Forelimb muscle (tissue), 1 donor: ENCODE measurements around the gene FLCN. TPM values are rescaled to one million over a fixed set of nuclear protein-coding genes. Genes with fewer than 3 reads are reported as not detected.
A peak's percentile ranks its signal among the peaks of the same experiment; 100 is the strongest.
"Not testable (repeated sequence)": the region's sequence is repeated elsewhere in the genome, so short reads cannot be mapped to it uniquely, and the experiment has no call there.

Source experiments
- DNase-seq: peaks from one replicate; pipeline ENCODE4 v3.0.0-alpha.2; 2013; ENCODE audit warnings: low read depth
- polyA plus RNA-seq: library from polyadenylated mRNA; unstranded; fragments of 120-200 nt; gene quantifications from one replicate; pipeline ENCODE4 v1.2.1, GENCODE V29; 2013; ENCODE audit not compliant: insufficient read length

Gene FLCN, protein sequence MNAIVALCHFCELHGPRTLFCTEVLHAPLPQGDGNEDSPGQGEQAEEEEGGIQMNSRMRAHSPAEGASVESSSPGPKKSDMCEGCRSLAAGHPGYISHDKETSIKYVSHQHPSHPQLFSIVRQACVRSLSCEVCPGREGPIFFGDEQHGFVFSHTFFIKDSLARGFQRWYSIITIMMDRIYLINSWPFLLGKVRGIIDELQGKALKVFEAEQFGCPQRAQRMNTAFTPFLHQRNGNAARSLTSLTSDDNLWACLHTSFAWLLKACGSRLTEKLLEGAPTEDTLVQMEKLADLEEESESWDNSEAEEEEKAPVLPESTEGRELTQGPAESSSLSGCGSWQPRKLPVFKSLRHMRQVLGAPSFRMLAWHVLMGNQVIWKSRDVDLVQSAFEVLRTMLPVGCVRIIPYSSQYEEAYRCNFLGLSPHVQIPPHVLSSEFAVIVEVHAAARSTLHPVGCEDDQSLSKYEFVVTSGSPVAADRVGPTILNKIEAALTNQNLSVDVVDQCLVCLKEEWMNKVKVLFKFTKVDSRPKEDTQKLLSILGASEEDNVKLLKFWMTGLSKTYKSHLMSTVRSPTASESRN
- polyA plus RNA-seq, result 25.4 TPM

DNA sequence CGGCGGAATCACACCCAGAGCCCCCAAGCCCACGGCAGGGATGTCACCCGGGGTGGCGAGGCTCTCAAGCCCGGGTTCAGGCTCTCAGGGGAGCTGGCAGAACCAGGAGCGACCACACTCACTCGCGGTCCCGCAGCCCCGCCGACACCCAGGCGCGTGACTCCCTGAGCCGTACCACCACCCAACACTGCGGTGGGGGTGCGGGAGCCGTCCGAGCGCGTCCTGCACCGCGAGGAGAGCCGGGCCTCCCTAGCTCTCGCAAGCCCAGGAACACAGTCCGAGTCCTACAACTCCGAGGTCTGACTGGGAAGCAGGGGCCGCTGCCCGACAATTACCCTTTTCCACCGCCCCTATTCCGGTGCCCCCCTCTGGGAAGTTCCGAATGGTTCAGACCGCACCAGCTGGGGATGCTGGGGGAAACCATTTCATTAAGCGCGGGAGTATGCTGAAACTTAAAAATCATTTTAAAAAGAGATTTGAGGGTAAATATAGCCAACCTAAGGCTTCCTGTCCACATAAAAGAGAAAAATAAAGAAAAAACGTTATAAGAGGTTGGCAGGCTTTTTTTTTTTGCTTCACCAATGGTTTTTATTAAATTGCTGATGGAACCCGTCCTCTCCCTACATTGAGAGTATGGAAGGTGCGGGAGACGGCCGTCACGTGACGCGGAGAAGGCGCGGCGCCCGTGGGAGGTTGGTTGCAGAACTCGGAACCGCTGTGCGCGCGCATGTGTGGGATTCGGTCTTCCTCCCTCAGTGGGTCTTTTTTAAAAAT is at the start of gene FLCN:
Gene FLCN (minus strand): TSS at position 143 of the 774 bp plus-strand sequence. CDS start 9,031 bp downstream, outside the sequence.
- peak; percentile 77 for DNase-seq

DNA sequence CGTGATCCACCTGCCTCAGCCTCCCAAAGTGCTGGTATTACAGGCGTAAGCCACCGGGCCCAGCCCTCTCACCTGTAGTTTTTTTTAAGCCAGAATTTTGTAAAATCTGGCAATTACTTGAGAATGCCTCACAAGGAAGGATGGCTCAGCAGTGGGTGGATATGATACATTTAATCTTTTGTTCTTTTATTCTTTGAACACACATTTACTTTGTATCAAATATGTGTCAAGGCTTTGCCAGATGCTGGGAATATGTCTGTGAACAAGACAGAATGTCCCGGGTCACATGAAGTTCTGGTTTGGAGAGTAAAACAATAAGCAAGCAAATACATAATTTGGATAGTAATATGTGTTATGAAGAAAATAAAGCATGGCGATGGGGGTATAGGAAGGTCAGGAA is 49.0 kb upstream of the FLCN start:
- no peak for DNase-seq

DNA sequence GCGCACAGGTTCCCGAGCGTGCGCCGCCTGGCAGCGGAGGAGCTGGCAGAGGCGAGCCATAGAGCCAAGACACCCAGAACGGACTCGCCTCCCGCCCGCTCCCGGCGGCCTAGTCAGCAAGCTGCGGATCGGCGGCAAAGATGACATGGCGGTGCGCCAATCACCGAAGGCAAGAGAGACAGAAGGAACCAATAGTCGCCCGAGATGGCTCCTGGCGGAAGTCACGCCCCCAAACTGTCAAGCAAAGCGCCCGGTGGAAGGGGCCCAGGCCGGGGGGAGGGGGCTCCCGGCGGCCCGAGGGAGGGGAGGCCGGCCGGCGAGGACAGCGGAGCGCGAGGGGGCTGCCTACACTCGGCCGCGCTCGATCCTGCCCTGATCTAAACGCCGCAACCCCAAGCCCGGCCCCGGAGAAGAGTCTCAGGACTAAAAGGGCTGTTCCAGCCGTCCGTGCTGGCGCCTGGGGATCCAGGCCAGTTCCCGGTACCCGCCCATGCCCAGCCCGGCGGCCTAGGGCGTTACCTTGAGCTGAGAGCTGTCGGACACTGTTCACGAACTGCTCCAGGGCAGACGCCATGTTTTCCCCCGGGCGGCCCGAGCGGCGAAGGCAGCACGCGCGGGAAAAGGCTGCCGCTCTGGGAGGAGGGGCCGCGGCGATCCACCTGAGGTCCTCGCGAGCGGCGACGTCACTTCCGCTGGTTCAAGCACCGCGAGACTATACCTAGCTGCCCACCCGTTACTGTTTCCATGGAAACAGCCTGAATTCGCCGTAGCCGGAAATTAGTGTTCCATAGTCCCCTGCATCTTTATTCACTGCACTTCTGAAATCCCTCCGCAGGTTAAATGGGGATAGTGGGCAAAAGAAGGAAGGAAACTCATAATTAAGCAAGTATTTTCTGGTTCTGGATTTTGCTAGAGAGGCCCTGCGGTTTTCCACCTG is 43.9 kb upstream of the FLCN start, which contains the start of gene COPS3:
Gene COPS3 (minus strand): TSS at position 634 of the 937 bp plus-strand sequence. CDS start 60 bp downstream, at position 574.
- DNase-seq, result peak; percentile 97

DNA sequence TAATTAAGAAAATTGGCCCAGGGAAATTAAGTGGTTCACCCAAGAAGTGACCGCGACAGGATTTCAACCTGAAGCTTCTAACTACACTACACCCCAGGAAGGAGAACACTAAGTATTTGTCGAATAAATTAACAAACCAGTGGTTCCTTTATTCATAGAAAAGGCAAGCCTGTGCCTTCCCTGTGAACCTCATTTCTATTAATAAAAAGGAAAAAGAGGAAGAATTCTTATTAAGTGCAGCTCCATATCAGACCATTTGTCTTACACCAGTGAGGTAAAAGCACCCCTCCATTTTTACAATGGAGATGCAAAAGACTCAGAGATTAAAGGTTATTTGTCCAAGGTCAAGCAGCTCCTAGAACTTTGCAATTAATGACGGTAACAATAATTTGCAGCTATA is 42.3 kb upstream of the FLCN start:
- DNase-seq, result no peak

DNA sequence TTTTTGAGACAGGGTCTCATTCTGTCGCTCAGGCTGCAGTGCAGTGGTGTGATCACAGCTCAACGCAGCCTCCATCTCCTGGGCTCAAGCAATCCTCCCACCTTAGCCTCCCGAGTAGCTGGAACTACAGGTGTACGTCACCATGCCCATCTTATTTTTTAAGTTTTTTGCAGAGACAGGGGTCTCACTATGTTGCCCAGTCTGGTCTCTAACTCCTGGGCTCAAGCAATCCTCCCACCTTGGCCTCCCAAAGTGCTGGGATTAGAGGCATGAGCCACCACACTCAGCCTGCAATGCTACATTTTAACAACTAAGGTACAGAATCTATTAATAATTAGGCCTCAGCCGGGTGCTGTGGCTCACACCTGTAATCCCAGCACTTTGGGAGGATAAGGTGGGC is 40.5 kb upstream of the FLCN start:
- DNase-seq, result not testable (repeated sequence)

DNA sequence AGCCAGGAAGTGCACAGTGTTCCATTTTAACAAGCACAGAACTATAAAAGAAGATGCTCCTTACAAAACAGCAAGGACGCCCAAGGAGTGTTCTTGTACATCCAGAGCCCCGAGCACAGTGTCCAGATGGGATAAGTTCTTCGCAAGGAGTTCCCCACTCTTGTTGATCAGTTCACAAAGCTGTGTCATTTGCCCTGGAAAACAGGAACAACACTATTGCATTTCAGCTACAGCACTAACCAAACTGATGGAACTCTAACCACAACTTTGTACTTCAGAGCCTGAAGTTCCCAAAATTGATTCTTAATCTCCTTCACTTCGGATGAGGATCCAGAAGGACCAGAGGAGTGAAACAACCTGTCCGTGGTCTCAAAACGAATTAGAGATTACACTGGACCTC is 39.0 kb upstream of the FLCN start:
- DNase-seq, result no peak

DNA sequence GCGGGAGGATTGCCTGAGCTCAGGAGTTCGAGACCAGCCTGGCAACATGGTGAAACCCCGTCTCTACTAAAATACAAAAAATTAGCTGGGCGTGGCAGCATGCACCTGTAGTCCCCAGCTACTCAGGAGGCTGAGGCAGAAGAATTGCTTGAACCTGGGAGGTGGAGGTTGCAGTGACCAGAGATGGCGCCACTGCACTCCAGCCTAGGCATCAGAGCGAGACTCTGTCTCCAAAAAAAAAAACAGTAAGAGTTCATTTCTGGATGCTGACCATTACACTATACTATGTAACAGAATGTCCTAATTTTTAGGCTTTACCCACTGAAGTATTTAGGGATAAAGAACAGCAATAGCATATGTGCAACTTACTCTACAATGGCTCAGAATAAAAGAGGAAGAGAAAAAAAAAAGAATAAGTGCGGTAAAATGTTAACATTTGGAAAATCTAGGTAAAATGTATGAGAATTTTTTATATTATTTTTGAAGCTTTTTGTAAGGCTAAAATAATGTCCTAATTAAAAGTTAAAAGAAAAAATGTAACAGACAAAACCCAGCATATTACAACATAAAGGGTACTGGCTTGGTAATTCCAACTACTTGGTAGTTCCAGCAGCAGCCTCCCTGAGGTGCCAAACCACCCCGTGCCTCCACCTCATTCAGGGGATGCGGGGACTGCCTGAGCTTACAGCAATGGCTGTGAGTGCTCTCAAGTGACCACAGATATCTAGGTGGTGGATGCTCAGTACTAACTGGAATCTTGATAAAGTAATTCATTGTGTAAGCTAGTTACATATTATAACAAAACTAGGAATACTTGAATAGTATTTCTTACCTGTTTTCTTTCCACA is 33.2 kb upstream of the FLCN start:
- DNase-seq, result no peak

DNA sequence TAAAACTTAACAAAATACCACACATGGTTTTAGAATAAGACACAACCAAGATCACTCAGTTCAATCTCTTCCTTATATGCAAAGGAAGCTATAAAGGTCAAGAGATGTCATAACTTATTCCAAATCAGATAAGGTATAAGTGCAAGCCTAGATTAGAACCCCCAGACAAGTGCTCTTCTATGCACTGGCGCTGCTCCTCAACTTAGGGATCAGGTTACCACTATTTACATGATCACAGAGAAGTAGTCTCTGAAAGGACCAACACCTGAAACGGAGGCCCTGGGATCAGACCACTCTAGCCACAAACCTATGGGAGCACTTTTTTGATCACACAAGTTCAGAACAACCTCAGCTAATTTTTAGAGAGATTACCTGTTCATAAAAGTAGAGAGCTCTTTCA is 27.5 kb upstream of the FLCN start:
- no peak for DNase-seq

DNA sequence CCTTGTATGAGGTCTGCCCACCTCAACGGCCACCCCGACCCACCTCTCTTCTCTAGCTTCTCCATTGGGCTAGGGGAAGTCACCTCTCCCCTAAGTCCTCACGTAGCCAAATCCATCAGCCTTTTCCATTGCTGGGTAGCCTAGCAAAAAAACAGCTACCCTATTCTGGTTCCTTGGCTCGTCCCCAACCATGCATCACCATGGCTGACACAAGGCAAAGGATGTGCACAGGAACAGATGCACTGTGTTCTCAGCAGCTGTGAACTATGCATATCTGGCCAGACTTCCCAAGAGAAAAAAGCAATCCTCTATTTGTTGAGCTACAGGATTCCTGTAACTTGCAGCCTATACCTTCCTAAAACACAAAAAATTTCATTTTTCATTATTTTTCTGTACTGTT is 22.0 kb upstream of the FLCN start:
- no peak for DNase-seq

DNA sequence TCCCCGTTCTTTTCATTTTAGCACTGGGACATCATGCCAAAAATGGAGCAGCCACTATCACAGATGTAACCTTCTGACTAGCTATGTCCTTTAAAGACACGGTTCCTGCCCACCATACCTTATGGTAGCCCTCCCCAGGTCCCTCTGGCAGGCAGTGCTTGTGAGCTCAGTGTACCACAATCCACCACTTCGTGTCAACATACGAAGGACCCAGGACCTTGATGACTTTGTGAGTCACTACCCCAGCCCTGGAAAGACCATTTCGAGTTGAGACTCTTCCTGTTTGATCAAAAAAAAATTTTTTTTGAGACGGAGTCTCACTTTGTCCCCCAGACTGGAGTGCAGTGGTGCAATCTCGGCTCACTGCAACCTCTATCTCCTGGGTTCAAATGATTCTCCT is 21.0 kb upstream of the FLCN start:
- DNase-seq, result no peak

DNA sequence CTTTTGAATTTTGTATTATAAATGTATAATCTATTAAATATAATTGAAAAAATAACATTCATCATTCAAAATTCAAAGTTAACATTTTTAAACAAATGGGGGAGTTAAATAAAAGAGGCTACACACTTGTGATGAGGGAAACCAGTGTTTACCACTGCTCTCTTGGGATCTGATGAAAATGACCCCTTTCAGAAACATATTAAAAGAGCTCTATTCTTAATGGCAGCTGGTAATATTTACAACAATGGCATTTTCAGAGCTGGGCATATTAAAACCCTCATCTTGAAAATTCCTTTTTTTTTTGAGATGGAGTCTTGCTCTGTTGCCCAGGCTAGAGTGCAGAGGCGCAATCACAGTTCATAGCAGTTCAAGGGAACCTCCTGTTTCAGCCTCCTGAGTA is 19.3 kb upstream of the FLCN start:
- no peak for DNase-seq

DNA sequence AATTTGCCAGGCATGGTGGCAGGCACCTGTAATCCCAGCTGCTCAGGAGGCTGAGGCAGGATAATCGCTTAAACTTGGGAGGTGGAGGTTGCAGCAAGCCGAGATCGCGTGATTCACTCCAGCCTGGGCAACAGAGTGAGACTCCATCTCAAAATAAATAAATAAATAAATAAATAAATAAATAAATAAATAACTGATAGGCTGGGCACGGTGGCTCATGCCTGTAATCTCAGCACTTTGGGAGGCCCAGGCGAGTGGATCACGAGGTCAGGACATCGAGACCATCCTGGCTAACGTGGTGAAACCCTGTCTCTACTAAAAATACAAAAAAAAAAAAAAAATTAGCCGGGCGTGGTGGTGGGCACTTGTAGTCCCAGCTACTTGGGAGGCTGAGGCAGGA is 18.7 kb upstream of the FLCN start:
- DNase-seq, result not testable (repeated sequence)

DNA sequence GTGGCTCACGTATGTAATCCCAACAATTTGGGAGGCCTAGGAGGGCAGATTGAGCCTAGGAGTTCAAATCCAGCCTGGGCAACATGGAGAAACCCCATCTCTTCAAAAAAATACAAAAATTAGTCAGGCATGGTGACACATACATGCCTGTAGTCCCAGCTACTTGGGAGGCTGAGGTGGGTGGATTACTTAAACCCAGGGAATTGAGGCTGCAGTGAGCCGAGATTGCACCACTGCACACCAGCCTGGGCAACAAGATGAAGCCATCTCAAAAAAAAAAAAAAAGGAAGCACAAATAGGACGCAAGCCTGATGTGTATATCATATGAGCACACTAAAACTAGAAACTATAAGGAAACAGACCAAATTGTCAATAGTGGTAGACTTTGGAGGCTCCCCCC is 17.1 kb upstream of the FLCN start:
- no peak for DNase-seq

DNA sequence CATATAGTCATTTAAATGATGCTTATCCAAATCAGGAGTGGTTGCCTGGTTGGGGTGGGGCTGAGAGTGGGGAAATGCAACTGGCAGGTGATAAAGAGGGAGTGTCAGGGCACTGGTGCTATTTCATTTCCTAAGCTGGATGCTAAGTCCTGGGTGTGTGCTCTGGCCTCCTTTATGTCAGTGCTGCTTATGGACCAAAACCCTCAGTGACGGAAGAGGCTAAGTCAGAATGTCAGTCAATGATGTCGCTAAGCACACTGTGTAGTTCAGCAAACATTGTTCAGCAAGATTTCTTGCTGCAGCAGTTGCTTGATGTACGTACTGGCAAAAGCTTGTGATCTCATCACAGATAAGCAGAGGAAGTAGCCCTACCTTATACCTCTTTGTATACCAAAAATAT is 16.4 kb upstream of the FLCN start:
- DNase-seq, result no peak

DNA sequence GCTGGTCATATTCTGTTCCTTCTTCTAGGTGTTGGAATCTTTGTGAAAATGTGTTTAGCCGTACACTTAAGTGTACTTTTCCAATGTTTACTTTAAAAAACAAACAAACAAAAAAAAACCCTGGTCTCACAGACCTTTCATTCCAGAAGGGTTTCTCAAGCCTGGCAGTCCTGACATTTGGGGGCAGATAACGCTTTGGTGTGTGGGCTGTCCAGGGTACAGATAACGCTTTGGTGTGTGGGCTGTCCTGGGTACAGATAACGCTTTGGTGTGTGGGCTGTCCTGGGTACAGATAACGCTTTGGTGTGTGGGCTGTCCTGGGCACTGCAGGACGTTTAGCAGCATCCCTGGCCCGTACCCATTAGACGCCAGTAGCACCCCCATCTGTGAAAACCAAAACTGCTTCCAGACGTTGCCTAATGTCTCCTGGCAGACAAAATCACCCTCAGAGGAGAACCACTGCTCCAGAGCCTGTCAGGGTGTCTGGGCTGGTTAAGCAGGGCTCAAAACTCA is 15.2 kb upstream of the FLCN start:
- DNase-seq, result no peak

DNA sequence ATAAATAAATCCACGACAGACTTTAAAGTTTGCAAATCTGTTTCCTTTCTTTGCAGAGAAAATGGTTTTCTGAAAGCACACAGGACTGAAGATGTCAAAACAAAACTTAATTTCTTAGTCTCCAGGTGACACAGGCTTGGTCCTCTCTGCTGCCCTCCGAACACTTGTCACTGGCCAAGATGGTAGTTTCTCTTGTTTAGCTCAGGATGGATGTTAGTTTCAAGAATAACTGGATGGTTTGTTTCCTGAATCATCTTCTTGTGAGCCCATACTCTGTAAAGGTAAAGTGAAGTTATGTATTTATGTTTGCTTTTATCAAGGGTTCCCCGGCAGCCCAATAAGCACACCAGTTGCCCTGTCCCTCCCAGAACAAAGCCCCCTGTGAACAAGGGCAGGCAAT is 9.9 kb upstream of the FLCN start:
- no peak for DNase-seq

DNA sequence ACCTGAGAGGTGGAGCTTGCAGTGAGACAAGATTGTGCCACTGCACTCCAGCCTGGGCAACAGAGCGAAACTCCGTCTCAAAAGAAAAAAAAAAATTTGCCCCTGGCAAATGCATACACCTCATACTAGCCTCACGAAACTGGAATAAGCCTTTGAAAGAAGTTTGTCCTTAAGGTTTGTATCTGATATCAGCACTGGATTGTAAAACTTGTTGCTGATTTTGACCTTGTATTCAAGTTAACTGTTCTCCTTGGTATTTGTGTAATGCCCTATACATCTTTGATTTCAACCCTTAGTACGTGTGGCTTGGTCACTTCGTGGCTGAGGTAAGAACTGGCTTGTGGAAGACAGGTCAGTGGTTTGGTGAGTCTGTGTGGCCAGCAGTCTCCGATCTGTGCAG is 6.2 kb upstream of the FLCN start:
- no peak for DNase-seq

DNA sequence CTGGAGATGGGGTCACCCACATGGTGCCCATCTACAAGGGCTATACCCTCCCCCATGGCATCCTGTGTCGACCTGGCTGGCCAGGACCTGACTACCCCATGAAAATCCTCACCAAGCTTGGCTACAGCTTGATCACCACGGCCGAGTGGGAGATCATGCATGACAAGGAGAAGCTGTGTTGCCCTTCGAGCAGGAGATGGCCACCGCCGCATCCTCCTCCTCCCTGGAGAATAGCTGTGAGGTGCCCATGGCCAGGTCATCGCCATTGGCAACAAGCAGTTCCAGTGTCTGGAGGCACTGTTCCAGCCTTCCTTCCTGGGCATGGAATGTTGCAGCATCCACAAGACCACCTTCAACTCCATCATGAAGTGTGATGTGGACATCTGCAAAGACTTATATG is 5.3 kb upstream of the FLCN start:
- DNase-seq, result no peak

DNA sequence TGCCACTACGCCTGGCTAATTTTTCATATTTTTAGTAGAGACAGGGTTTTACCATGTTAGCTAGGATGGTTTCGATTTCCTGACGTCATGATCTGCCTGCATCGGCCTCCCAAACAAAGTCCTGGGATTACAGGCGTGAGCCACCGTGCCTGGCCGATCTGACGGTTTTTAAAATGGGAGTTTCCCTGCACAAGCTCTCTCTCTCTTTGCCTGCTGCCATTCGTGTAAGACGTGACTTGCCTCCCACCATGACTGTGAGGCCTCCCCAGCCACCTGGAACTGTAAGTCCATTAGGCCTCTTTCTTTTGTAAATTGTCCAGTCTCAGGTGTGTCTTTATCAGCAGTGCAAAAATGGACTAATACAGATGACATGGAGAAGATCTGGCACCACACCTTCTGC is 4.7 kb upstream of the FLCN start:
- no peak for DNase-seq

DNA sequence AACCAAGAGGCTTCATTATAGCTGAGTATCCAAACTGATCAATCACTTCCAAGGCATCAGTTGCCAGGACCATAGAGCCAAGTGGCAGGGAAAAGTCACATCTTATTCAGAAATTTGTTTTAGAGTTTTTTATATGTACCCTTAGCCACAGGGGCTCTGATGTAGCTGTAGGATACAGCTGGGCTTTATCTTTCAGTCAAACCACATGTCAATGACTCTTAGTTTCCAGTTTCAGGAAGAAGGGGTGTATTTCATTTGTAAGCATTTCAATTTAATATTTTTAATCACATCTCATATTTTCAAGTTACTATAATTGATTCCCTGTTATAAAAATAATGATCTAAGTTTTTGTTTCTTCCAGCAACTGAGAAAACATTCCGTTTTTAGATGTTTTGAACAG is 2.9 kb upstream of the FLCN start:
- DNase-seq, result no peak
